Cerebellar nuclear complex (tissue), 1 donor: ENCODE results near the gene COL23A1.

ENCODE experiments used
- DNase-seq, 2 experiments: peaks; one replicate each; lab custom pipeline; 2025; lab: John Stamatoyannopoulos, UW

COL23A1 gene

GRCh38 chr5:178360222-178360925 is 229.8 kb downstream of the COL23A1 start:
- DNase-seq = no peak

DNA sequence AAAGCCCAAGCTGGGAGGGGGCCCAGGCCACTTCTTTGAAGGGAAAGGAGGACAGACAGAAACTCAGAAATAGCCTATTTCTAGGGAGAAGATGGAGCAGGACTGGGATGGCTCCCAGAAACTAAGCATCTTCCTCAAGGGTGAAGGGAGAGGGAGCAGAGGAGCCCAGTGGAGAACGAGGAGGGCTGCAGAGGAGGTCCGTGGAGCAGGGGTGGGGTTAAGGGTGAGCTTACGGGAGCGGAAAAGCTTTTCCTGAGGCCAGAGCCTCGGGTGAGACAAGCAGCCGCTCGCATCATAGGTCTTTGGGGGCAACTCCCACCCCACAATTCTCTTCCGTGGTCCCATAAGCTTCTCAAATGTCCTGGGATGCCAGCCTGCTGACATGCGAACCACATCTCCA is 230.5 kb downstream of the COL23A1 start:
- DNase-seq = no peak

DNA sequence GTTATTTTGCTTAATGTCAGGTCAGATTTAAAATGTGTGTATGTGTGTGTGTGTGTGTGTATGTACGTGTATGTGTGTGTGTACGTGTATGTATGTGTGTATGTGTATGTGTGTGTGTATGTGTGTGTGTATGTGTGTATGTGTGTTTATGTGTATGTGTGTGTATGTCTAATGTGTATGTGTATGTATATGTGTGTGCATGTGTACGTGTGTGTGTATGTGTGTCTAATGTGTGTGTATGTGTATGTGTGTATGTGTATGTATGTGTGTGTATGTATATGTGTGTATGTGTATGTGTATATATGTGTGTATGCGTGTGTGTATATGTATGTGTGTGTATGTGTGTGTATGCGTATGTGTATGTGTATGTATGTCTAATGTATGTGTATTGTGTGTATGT is 232.5 kb downstream of the COL23A1 start:
- no peak for DNase-seq

DNA sequence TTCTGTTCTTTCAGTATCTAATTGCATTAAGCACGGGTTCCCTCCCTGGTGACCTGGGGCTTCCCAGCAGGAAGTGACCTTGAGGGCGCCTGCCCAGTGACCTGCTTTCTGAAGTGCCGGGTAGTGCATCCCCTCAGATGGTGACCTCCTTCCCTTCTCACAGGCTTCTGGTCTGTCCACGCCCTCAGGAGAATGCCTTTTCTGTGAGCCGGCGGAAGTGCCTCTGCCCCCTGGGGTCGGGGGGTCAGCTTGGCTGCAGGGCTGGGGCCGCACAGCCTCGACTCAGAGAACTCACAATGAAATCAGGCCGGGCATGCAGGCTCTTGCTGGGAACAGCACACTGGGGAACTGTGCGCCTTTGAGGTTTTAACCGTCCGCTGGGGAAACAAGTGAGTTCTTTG is 233.1 kb downstream of the COL23A1 start:
- DNase-seq = no peak

DNA sequence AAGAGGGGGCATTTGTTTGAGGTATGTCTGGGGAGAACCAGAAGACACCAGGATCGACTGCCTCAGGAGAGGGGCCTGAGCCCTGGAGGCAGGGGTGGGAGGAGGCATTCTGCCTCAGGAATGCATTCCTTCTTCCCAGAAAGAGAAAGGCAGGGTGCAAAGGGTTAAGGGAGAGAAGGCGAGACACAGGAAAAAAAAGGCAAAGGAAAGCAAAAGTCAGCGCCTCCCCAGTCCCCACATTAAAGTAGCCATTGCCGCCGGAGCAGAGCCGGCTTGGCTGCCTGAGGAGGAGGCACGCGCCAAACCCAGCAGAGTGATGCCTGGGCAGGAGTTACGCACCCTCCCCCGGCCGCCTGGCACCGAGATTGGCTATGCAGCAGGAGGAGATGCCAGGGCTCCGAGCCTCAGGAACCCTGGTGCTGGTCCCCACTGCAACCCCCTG is 233.7 kb downstream of the COL23A1 start:
- no peak for DNase-seq

GRCh38 chr5:178355671-178356070 is 234.5 kb downstream of the COL23A1 start:
- no peak for DNase-seq

GRCh38 chr5:178353461-178353860 is 236.7 kb downstream of the COL23A1 start:
- no peak for DNase-seq

DNA sequence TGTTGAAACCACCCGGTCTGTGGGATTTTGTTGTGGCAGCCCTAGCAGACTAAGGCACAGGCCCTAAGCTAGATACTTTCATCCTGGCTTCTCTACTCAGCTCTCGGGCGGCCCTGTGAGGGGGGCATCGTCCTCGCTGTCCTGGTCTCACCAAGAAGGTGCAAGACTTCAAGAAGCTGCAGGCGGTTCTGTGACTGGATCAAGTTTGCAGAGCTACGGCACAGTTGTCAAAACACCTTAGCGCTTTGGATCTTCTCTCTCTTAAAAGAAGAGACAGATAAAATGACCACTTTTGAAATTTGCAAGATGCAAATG is 238.2 kb downstream of the COL23A1 start:
- no peak for DNase-seq

DNA sequence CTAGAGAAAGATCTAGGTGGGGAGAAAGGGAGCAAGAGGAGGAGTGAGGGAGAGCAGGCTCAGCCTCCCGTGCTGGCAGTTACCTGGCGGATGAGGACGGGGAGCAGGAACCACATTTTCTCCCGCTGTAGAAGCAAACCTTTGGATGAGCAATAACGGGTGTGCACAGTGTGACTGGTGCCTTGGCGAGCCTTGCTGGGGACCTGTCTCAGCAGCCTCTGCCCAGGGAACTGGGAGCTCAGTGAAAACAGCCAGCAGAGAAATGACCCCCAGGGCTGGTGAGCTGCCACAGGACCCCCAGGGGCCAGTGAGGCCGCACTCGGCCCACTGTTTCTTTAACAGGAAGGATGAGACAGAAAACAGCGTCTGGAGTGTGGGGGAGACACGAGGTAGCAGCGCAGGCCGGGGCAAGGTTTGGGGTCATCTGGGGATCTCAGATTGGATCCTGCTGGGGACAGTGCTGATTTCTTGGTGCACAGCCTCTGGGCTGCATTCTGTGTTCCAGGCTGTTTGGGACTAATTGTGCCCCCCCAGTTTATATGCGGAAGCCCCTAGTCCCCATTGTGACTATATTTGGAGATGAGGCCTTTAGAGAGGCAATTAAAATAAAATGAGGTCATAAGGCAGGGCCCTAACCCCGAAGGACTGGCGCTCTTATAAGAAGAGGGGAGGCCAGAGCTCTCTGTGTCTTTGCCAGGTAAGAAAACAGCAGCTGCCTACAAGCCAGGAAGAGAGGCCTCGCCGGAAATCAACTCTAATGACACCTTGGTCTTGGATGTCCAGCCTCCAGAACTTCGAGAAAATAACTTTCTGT is 238.8 kb downstream of the COL23A1 start:
- no peak for DNase-seq

DNA sequence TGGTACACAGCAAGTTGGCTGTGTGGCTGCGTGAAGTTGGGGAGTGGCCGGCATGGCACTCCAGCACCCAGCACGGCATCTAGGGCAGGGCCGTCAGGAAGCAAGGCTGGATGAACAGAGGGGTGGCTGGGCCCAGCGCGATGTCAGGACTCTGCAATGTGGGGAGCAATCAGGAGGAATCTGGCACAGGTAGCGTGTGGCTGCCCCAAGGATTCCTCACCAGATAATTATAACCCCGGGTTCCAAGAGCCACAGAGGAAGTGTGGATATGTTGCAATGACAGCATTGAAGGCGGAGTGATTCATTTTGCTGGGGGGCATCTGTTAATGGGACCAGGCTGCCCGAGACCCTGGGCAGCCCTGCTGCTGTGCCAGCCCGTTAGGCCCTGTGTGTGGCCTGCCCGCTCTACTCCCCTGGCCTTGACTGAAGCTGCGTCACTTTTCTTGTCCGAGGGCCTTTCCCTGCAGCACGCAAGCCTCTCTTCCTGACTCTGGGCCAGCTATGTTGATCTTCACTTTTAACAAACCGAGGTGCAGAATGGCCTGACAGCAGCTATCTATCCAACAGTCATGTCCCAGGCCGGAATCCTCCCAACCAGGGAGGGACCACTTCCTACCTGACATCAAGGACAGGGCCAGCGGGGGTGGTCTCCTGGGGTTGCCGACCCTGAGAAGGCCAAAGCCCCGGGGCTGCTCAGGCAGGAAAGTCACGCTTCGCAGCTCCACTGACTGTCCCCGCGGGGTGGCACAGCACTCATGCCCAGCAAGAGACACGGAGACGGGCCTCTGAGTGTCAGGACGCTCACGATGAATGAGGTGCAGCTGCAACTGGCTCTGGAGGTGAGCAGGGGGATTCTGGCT is 239.6 kb downstream of the COL23A1 start:
- no peak for DNase-seq

- DNase-seq = no peak
Measured at GRCh38 chr5:178349625-178350353, 240.4 kb downstream of the COL23A1 start.

DNA sequence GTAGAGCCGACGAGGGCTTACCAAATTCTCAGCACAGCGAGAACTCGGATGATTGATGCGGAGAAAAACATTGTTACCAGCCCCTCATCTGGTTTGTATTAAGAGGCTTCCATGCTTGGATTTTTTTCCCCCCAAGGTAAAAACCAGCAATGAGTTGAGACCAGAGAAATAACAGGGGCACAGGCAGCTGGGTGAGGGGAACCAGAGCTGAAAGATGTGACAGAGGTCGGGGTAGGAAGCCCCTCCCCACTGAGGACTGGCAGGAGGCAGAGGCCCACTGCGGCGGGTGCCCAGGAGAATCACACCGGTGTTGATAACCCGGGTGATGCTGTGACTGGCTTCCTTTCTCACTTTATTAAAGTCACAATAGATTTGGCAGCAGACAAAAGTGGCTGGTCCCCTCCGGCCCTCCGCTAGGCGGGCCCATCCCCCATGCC is 241.1 kb downstream of the COL23A1 start:
- no peak for DNase-seq

DNA sequence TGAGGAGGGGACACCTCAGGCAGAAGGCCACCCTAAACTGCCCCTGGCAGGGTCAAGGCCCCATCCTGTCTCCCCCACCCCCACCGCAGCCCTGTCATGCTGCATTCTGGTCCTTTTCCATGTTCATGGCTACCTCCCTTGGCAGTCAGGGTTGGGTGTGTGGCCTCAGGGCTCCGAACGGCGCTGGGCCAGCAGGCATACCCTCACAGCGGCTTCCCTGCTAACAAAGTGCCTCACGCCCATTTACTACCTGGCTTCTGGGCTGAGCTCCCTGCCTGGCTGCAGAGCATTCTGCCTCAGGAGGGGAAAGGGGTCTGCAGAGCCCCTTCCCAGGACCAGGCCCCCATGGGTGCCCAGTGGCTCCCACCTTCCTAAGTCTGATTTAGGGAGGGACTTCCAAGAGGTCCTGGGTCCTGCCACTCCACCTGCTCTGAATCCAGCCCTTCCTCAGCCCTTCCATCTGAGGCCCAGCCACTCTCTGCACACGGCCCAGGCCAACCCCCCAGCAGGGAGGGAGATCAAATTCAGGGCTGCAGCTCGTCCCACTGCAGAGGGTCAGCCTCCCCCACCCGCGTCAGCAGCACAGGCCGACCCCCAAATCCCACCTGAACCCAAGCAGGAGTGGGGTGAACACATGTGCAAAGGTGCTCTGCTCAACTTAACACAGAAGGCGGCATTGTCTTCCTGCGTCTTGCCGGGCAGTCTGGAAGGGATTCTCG is 241.7 kb downstream of the COL23A1 start:
- DNase-seq = no peak

DNA sequence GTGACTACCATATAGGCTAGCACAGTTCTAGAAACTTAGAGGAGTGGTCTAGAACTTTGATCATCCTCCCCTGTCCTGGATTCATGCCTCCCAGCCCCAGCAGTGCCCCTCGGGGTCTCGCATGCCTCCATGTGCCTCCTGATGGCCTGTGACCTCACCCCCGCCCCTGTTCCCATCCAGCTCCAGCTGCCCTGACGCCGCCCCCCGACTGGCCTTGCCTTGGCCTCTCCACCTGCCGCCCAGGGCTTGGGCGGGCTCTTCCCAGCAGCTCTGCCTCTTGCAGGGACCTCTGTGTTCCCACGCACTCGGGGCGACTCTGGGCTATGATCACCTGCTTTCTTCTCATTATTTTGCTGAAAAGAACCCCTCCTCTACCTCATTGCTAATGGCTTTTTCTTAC is 242.2 kb downstream of the COL23A1 start:
- DNase-seq = no peak

DNA sequence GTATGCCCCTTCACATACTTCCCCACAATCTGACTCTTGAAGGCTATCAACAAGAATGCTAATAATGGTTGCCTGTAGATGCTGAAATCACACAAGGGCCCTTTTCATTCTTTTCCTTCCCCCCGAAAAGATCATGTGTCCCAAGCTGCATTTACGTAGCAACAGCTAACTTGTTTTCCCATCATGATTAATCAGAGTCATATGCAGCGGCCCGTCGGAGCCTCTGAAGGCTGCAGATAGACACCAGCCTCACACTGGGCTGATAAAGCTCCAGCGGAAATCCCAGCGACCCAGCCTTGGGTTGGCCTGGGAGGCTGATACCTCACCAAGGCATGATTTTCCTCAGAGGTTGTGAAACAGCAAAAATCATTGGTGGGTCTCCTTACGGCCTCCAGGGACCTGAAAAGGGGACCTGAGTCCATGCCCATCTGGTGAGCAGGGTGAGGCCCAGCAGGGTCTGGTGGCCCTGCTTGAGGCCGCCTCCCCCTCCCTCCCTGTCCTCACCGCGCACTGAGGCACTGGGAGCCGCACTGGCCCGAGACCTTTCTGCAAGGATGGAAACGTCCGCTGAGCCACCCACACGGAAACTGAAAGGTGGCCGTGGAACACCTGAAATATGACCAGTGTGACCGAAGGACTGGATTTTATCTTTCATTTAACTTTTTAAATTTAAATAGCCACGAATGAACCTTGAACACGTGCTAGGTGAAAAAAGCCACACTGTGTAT is 243.4 kb downstream of the COL23A1 start:
- no peak for DNase-seq

DNA sequence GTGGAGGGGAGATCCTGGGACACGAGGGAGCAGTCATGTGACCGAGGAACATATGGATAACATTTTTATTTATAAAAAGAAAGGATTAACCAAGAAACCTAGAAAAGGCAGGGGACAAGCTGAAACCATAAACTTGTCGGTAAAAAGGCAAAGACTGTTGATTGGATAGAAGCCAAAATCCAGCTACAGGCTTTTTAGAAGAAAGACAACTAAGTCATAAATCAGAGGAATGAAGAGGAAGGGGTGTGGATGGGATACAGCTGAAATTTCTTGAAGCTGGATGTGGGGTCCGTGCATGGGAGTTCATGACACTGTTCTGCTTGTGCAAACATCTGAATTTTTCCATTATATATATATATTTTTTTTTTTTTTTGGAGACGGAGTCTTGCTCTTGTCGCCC is 246.9 kb downstream of the COL23A1 start:
- no peak for DNase-seq

- DNase-seq = no peak
Measured at GRCh38 chr5:178341851-178342140, 248.4 kb downstream of the COL23A1 start.

GRCh38 chr5:178341091-178341850 is 248.9 kb downstream of the COL23A1 start:
- no peak for DNase-seq

GRCh38 chr5:178340637-178341036 is 249.6 kb downstream of the COL23A1 start:
- DNase-seq = no peak

- no peak for DNase-seq
Measured at GRCh38 chr5:178340187-178340586, 250.0 kb downstream of the COL23A1 start.
